Activated gamma-delta T cell treated with anti-CD3 and anti-CD28 coated beads, Interleukin-2, amount 50 U/mL, for 16 hours (primary cell): Measurements from ENCODE around the gene GMDS.
"Not testable (repeated sequence)": the region's sequence is repeated elsewhere in the genome, so short reads cannot be mapped to it uniquely, and the experiment has no call there.

Source experiments
- DNase-seq: peaks from one replicate; pipeline ENCODE4 v3.0.0-alpha.2; 2020; ENCODE audit warnings: low read depth

GMDS gene

GRCh38 chr6:1708820-1709219 is 536.6 kb downstream of the GMDS start:
- DNase-seq, result no peak

GRCh38 chr6:1708122-1708521 is 537.3 kb downstream of the GMDS start:
- DNase-seq, result no peak

- DNase-seq, result no peak
Observed at GRCh38 chr6:1705630-1706029, 539.8 kb downstream of the GMDS start.

- no peak for DNase-seq
Observed at GRCh38 chr6:1705183-1705582, 540.2 kb downstream of the GMDS start.

- DNase-seq, result no peak
Observed at GRCh38 chr6:1704711-1705110, 540.7 kb downstream of the GMDS start.

- DNase-seq, result no peak
Observed at GRCh38 chr6:1703923-1704322, 541.5 kb downstream of the GMDS start.

GRCh38 chr6:1703091-1703855 is 542.1 kb downstream of the GMDS start:
- DNase-seq, result no peak

- no peak for DNase-seq
Observed at GRCh38 chr6:1702580-1703051, 542.8 kb downstream of the GMDS start.

GRCh38 chr6:1701668-1702353 is 543.6 kb downstream of the GMDS start:
- DNase-seq, result no peak

GRCh38 chr6:1700278-1700967 is 545.0 kb downstream of the GMDS start:
- DNase-seq, result no peak

- no peak for DNase-seq
Observed at GRCh38 chr6:1698527-1698926, 546.9 kb downstream of the GMDS start.

GRCh38 chr6:1697688-1698351 is 547.6 kb downstream of the GMDS start:
- no peak for DNase-seq

GRCh38 chr6:1696463-1696850 is 548.9 kb downstream of the GMDS start:
- no peak for DNase-seq

- no peak for DNase-seq
Observed at GRCh38 chr6:1695546-1696462, 549.6 kb downstream of the GMDS start.

- DNase-seq, result not testable (repeated sequence)
Observed at GRCh38 chr6:1691828-1692227, 553.6 kb downstream of the GMDS start.

- not testable (repeated sequence) for DNase-seq
Observed at GRCh38 chr6:1690656-1691055, 554.7 kb downstream of the GMDS start.

GRCh38 chr6:1689141-1689540 is 556.3 kb downstream of the GMDS start:
- no peak for DNase-seq

GRCh38 chr6:1688396-1688795 is 557.0 kb downstream of the GMDS start:
- DNase-seq, result no peak

- DNase-seq, result no peak
Observed at GRCh38 chr6:1687402-1687801, 558.0 kb downstream of the GMDS start.

GRCh38 chr6:1686117-1687098 is 559.0 kb downstream of the GMDS start:
- DNase-seq, result no peak
